Ectodermal cell (in vitro differentiated cells): ENCODE results near the gene COX18.

Experiments used
- H3K27ac ChIP-seq: 2 replicates; pipeline ENCODE4 v1.7.0; 2013; ENCODE audit warnings: mild to moderate bottlenecking, low read depth, low read length; ENCODE audit not compliant: insufficient read depth, poor library complexity, severe bottlenecking
- H3K27me3 ChIP-seq: 2 replicates; pipeline ENCODE4 v1.7.0; 2013; ENCODE audit warnings: mild to moderate bottlenecking, low read length; ENCODE audit not compliant: insufficient read depth, control insufficient read depth, poor library complexity, severe bottlenecking
- H3K36me3 ChIP-seq: one replicate; pipeline ENCODE4 v1.7.0; 2013; ENCODE audit warnings: low read length; ENCODE audit not compliant: control insufficient read depth, insufficient read depth
- H3K4me1 ChIP-seq: one replicate; pipeline ENCODE4 v1.7.0; 2013; ENCODE audit warnings: low read length; ENCODE audit not compliant: control insufficient read depth, insufficient read depth
- H3K4me3 ChIP-seq: 2 replicates; pipeline ENCODE4 v1.7.0; 2013; ENCODE audit warnings: low read depth, low read length, control low read depth; ENCODE audit not compliant: insufficient read depth
- H3K9me3 ChIP-seq: 2 replicates; pipeline ENCODE4 v1.7.0; 2013; ENCODE audit warnings: mild to moderate bottlenecking, low read length, moderate library complexity; ENCODE audit not compliant: control insufficient read depth
- WGBS, 2 experiments: methylation state at CpG; one replicate each; pipeline ENCODE4 v1.1.7; 2013; ENCODE audit warnings: missing lambda C conversion rate in 2 of 2; 5-methylcytosine and 5-hydroxymethylcytosine counted together

The COX18 gene

DNA sequence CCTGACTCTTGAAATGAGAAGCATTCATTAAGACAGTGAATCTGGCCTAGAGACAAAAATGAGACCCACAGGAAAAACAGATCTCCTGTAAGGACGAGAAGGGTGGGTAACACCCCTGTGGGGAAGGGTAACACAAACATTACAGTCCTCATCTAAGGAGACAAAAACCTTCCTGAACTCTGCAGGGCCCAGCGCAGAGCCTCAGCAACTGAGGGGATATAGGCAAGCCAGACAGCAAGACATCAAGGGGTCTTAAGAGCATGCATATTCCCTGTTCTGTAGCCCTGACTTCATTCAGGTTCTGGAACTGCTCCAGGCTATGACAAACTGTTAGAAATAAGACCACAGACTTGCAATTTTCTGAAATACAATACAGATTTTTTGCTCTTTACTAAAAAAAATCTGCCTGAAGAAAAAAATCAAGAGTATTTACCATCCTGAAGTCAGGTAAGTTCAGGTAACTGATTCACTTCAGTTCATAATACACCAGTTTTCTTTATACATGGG is 15.5 kb downstream of the COX18 start:
- no peaks in the 10 kb centered on the region for H3K4me1 ChIP-seq
- no peaks in the 10 kb centered on the region for H3K9me3 ChIP-seq
- 75 to 86% methylated on average over 2 of the region's 2 CpGs for WGBS, 2 experiments

DNA sequence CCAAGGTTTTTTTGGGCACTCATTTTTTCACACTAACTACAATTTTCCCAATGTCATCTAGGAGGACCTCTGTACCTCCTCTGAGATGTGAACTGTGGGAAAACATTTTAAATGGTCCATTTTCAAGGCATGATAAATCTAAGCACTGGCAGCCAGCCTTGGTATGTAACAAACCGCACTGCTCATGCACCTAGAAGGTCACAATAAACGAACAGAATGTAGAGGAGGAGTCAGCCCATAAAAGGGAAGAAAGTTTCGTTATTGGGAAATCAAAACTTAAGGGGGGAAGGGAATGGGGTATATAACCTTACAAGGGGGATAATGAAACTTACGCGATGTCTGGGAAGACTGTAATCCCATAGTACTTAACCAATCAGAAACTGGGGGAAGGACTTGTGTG is 16.4 kb downstream of the COX18 start:
- H3K9me3 ChIP-seq, result no peaks in the 10 kb centered on the region
- no peak overlapping the region for H3K4me3 ChIP-seq
- H3K27me3 ChIP-seq, result no peaks in the 10 kb centered on the region
- no peak overlapping the region for H3K27ac ChIP-seq
- 89 to 93% methylated on average over 5 of the region's 5 CpGs for WGBS, 2 experiments
- H3K36me3 ChIP-seq, result peaks cover 15% of the 10 kb centered on the region
- no peaks in the 10 kb centered on the region for H3K4me1 ChIP-seq

More for the DNA sequence above, 15.5 kb downstream of the COX18 start:
- H3K4me3 ChIP-seq, result no peak overlapping the region
- H3K27me3 ChIP-seq, result no peaks in the 10 kb centered on the region
- H3K36me3 ChIP-seq, result peaks cover 22% of the 10 kb centered on the region
- no peak overlapping the region for H3K27ac ChIP-seq

DNA sequence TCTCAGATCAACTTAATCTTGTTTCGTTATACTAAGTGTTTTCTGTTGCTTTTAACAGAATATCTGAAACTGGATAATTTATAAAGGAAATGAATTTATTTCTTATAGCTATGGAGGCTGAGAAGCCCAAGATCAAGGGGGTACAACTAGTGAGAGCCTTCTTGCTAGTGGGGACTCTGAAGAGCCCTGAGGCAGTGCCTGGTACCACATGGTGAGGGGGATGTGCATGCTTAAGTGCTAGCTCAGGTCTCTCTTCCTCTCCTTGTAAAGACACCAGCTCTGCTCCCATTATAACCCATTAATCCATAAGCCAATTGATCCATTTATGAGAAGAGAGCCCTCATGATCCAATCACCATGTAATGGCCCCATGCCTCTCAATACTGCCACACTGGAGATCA is 17.9 kb downstream of the COX18 start:
- H3K4me1 ChIP-seq, result no peaks in the 10 kb centered on the region
- WGBS, 2 experiments, result 100% methylated on average over 1 of the region's 1 CpG
- no peaks in the 10 kb centered on the region for H3K27me3 ChIP-seq
- peaks cover 6% of the 10 kb centered on the region for H3K36me3 ChIP-seq
- H3K4me3 ChIP-seq, result no peak overlapping the region
- no peaks in the 10 kb centered on the region for H3K9me3 ChIP-seq
- H3K27ac ChIP-seq, result no peak overlapping the region

DNA sequence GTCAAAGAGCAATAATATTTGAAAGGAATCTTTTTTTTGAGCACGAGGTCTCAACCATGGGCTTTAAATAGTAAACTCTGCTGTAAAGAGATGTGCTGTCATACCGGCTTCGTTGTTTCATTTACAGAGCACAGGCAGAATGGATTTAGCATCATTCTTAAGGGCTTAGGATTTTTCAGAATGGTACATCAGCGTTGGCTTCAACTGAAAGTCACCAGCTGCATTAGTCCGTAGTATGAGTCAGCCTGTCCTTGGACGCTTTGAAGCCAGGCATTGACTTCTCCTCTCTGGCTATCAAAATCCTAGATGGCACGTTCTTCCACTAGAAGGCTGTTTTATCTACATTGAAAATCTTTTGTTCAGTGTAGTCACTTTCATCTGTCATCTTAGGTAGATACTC is 23.6 kb downstream of the COX18 start:
- no peak overlapping the region for H3K4me3 ChIP-seq
- no peaks in the 10 kb centered on the region for H3K27me3 ChIP-seq
- H3K9me3 ChIP-seq, result no peaks in the 10 kb centered on the region
- no peaks in the 10 kb centered on the region for H3K4me1 ChIP-seq
- WGBS, 2 experiments, result 93% methylated on average over 7 of the region's 7 CpGs
- no peak overlapping the region for H3K27ac ChIP-seq
- H3K36me3 ChIP-seq, result no peaks in the 10 kb centered on the region

DNA sequence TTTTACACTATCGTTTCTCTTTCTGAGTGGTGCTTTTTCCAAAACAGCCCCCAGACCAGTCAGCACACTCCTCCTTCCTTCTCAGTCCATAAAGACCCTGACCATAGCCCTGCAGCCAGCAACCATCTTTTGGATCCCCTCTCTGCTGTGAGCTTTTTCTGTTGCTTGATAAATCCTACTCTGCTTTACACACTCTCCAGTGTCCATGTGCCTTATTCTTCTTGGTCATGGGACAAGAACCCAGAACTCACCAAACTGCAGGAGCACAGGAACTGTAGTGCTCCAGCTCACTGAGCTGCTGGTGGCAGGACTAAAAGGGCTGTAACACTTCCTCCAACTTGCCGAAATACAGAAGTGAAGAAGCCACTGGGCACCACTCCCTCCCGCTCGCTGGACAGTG is 32.5 kb downstream of the COX18 start:
- WGBS, 2 experiments, result 94 to 95% methylated on average over 4 of the region's 4 CpGs

DNA sequence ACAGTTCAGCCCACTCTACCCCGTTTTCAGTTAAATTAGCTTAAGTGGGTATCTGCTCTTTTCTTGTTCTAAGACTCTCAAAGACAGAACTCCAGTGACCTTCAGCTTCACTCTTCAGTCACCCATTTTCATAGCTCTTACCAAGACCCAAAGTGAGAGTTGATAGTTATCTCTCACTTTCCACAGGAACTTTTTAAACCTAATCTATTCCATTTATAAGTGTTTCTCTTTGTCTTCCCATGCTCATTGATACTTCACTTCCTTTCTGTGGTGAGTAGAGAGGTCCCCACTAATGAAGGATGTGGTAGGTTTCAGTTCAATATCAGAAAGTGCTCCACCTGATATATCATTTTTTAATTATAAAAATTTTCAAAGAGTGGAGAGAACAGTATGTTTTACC is 33.4 kb downstream of the COX18 start:
- Histone ChIP-seq H3K27me3 (no peaks in the 10 kb centered on the region), H3K4me1 (no peaks in the 10 kb centered on the region), H3K36me3 (no peaks in the 10 kb centered on the region), H3K27ac (no peak overlapping the region), H3K4me3 (no peak overlapping the region), H3K9me3 (no peaks in the 10 kb centered on the region)
- WGBS, 2 experiments, result 91 to 100% methylated on average over 1 of the region's 1 CpG

More for the DNA sequence above, 32.5 kb downstream of the COX18 start:
- H3K4me1 ChIP-seq, result no peaks in the 10 kb centered on the region
- H3K27ac ChIP-seq, result no peak overlapping the region
- no peaks in the 10 kb centered on the region for H3K27me3 ChIP-seq
- no peaks in the 10 kb centered on the region for H3K9me3 ChIP-seq
- H3K36me3 ChIP-seq, result no peaks in the 10 kb centered on the region
- H3K4me3 ChIP-seq, result no peak overlapping the region

DNA sequence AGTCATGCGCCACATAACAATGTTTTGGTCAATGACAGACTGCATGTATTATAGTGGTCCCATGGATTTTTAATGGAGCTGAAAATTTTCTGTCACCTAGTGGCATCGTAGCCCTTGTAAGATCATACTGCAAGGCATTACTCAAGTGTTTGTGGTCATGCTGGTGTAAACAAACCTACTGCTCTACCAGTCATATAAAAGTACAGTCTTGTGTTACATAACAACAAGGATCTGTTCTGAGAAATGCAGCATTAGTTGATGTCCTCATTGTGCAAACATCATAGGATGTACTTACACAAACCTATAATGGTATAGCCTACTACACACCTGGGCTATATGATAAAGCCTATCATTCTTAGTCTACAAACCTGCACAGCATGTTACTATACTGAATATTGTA is 34.6 kb downstream of the COX18 start:
- Histone ChIP-seq H3K4me1 (no peaks in the 10 kb centered on the region), H3K27me3 (no peaks in the 10 kb centered on the region), H3K9me3 (no peaks in the 10 kb centered on the region), H3K27ac (no peak overlapping the region), H3K4me3 (no peak overlapping the region), H3K36me3 (no peaks in the 10 kb centered on the region)
- 95% methylated on average over 2 of the region's 2 CpGs for WGBS, 2 experiments

DNA sequence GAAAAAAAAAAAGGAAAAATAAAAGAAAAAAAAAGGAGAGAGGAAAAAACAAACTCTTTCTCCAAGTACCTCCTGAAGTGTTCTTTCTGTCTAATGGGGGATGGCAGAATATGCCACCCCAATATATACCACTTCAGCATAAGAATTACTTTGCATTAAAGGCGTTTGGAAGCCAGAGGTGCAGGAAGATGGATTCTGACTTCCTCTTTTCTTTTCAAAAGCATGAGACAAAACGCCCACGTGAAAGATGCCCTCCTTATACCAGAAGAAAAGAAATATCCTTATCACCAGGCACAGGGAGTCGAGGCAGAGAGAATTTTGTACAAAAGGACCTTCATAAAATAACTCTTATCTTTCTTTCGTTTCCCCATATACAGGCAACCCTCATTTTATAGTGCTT is 40.9 kb downstream of the COX18 start:
- Histone ChIP-seq H3K4me1 (no peaks in the 10 kb centered on the region), H3K27me3 (no peaks in the 10 kb centered on the region), H3K9me3 (no peaks in the 10 kb centered on the region), H3K4me3 (no peak overlapping the region), H3K27ac (no peak overlapping the region), H3K36me3 (no peaks in the 10 kb centered on the region)
- 78 to 80% methylated on average over 5 of the region's 5 CpGs for WGBS, 2 experiments

DNA sequence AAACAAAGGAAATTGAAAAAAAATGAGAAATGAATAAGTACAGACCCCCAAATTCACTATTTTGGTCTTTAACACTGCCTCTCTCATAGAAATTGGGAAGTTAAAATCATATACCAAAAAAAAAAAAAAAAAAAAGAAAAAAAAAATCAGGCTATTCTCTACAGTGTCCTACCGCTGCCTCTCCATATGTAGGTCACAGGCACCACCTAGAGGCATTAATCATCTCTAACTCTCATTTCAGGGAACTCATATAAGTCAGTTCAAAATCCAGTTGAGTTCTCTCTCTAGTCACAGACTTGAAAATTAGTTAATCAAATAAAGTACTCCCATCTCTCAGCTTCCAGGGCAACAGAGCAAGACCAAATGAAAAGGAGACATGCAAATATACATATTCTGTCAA is 47.9 kb downstream of the COX18 start:
- Histone ChIP-seq H3K36me3 (no peaks in the 10 kb centered on the region), H3K4me1 (no peaks in the 10 kb centered on the region), H3K27me3 (no peaks in the 10 kb centered on the region), H3K9me3 (no peaks in the 10 kb centered on the region), H3K4me3 (no peak overlapping the region), H3K27ac (no peak overlapping the region)
- 44 to 50% methylated on average over 1 of the region's 1 CpG for WGBS, 2 experiments

DNA sequence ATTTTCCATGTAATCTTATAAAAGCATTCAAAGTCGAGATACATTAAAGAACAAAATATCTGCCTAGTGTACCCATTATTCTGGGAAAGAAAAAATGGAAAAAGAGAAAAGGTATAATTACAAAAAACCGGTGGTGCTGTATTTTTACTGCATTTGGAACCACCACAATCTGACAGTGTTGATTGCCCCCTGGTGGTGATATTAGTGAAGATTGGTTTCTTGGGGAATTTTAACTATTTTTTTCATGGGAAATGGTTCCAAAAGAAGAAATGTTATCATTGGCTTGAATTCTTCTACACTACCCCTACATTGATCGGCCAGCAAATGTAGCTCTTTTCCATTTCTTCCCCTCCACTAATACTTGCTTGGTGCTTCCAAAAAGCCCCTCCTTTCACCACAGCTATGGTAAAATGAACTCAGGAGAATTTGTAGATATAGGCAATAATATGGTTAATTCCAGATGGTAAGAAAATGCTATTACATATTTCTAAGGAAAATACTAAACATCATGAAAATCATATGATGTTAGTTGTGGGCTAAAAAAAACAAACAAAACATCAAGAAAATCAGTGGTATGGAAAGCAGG is 50.0 kb downstream of the COX18 start:
- Histone ChIP-seq H3K36me3 (no peaks in the 10 kb centered on the region), H3K27me3 (no peaks in the 10 kb centered on the region), H3K9me3 (no peaks in the 10 kb centered on the region), H3K4me1 (no peaks in the 10 kb centered on the region), H3K4me3 (no peak overlapping the region), H3K27ac (no peak overlapping the region)
- WGBS, 2 experiments, result 18 to 30% methylated on average over 1 to 3 of the region's 3 CpGs

DNA sequence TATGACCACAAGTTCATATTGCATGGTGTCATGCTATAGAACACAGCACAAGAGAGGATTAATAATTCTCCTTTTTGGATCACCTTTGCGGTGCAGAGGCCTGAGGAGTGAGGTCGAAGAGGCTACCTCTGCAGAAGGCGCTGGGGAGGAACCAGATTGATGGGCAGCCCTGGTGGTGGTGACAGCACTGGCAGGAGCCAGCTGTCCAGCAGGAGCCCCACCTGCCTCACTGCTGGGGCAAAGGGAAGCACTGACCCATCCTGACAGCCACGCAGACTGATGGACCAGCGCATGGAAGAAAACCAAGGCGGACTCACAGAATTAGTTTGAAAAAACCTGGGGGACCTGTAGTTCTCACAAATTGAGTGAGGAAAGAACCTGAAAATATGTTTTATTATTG is 50.9 kb downstream of the COX18 start:
- WGBS, 2 experiments, result 93 to 94% methylated on average over 6 of the region's 6 CpGs
- no peaks in the 10 kb centered on the region for H3K36me3 ChIP-seq
- H3K4me1 ChIP-seq, result no peaks in the 10 kb centered on the region
- H3K27me3 ChIP-seq, result no peaks in the 10 kb centered on the region
- H3K4me3 ChIP-seq, result no peak overlapping the region
- no peaks in the 10 kb centered on the region for H3K9me3 ChIP-seq
- H3K27ac ChIP-seq, result no peak overlapping the region
